HG03469 (cell line): ENCODE results near the gene DPP7.
"Not testable (repeated sequence)": the region's sequence is repeated elsewhere in the genome, so short reads cannot be mapped to it uniquely, and the experiment has no call there.

ENCODE experiments used
- ATAC-seq: cut with Tn5 transposase; IDR thresholded peaks from one replicate; pipeline ENCODE4 v1.9.1; 2021; ENCODE audit warnings: mild to moderate bottlenecking, moderate library complexity, moderate number of reproducible peaks; ENCODE audit not compliant: unreplicated experiment

Gene DPP7

DNA sequence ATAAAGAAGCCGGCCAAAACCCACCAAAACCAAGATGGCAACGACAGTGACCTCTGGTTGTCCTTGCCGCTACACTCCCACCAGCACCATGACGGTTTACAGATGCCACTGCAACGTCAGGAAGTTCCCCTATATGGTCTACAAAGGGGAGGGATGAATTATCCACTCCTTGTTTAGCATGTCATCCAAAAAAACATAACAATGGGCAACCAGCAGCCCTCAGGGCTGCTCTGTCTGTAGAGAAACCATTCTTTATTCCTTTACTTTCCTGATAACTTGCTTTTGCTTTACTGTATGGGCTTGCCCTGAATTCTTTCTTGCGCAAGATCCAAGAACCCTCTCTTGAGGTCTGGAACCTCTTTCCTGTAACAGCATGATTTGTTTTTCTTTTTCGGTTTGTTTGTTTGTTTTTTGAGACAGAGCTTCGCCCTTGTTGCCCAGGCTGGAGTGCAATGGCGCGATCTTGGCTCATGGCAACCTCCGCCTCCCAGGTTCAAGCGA, 39.2 kb downstream of the DPP7 start:
- no peak for ATAC-seq

DNA sequence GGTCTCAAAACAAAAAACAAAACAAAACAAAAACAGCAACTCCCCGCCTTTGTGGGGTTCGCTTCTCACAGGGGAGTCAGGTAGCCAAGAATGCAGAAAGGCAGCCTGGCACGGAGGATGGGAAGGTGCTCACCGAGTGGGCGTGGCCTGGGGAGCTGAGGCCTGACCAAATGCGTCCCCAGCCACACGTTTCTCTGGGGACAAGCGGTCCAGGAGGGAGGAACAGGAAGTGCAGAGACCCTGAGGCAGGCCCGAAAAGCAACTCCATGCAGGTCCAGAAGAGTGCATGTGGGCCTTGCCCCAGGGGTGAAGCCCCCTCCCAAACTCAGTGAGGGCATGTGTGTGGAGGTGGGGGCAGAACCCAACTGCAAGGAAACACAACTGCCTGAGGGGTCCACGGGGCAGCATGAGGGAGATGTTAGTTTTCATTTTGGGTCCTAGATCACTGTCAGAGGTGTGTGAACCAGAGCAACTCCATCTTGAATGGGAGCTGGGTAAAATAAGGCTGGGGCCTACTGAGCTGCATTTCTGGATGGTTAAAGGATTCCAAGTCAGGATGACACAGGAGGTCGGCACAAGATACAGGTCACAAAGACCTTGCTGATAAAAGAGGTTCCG, 39.8 kb downstream of the DPP7 start:
- no peak for ATAC-seq

DNA sequence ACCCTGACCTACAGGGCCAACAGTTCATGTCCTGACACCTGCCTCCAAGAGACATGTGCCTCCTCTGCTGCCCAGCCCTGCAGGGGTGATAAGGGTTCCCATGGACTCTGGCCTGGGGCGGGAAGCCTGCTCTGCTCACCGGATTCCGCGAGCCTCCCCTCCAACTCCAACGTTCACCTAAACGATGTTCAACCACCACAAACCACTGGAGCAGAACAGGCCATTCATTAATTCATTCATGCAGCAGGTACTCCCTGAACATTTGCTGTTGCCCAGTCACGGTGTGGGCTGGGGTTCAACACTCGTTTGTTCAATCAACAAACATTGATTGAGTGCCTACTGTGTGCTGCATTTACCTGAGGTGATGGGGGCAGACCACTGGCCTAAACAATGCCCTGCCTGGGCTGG, 40.5 kb downstream of the DPP7 start:
- ATAC-seq = no peak

DNA sequence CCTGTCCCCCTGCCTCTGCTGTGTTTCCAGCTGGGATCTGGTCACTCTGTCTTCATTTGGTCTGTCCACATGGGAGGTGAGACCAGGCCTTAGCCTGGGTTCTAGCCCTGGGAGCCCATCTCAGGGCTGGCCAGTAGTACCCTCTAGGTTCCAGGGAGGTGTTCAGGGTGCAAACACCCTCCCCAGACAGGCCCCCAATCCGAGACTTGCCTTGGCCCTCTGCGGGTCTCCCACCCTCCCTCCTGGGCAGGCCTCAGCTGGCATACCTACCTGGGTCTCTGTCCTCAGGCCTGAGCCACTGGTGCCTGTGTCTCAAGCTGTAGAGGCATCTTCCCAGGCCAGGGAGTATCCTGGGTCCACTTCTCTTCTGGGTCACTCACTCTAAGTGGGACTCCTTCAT, 43.3 kb downstream of the DPP7 start:
- ATAC-seq = no peak

DNA sequence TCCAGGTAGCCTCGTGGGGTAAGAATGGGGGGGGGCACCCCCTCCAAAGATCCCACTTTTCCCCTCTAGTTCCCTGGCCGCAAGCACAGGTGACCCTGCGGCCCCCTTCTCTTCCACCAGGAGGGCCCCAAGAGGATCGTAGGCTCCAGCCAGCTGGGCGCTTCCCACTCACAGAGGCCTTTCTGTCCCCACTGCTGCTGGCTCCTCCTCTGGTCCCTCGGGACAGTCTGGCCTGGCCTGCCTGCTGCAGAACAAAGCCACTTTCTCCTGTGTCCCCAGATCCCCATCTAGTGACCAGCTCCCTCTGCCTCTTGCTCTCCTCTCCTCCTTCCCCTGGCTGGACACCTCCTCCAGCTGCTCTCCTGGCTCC, 43.6 kb downstream of the DPP7 start:
- no peak for ATAC-seq

DNA sequence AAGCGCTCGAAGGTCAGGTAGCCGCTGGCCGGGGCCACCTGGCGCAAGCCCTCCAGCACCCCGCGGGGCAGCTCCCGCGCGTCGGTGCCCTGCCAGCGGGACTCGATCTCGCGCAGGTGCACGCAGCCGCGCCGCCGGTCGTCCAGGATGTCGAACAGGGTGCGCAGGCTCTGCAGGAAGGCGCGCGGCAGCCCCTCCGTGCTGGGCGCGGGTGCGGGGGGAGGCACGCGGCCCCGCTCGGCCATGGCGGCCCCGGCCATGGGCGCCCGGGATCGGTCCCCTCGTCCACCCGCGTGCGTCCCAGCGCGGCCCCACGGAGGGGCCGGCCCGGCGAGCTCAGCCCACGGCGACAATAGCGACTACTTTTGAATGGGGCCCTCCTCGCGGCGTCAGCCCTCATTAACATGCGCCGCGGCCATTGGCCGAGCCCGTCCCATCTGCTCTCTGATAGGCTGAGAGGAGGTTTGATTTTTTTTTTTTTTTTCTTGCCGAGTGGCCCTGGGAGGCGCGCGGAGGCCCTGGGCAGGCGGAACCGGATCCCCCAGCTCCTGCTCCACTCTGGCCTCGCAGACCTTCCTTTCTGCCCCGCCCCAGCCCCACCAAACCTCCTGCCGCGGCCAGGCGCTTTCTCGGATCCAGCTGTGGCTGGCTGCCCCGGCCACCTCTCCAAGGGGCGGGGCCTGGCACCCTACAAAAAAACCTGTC, 44.2 kb downstream of the DPP7 start, which contains the start of gene SAPCD2:
Gene SAPCD2, minus strand, starts transcription at position 357 of the 705 bp plus-strand sequence. Its CDS starts 97 bp downstream, at position 260.
- no peak for ATAC-seq

DNA sequence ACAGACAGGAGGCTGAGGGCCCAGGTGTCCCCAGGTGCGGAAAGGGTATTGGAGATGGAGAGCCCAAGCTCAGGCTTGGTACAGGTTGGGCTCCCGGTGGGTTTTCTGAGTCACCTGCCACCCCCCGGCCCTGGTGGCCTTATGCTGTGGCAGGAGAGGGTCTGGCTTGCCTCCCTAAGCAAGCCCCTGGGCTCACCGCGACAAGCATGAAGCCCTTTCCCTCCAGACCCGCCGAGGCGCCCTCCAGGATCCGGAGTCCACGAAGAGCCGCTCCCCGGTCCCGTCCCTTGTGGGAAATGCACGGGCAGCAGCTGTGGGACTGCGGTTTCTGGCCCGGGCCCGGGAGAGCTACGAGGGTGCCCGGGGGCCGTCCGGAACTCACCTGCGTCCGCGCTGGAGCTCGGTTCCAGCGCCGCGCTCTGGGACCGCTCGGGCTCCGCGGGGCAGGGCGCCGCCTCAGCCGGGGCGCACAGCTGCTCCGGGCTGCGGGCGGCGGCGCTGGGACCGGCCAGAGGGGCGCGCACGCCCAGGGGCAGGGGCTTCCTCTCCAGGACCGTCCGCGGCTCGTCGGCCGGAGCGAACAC, 44.9 kb downstream of the DPP7 start:
- ATAC-seq = no peak

DNA sequence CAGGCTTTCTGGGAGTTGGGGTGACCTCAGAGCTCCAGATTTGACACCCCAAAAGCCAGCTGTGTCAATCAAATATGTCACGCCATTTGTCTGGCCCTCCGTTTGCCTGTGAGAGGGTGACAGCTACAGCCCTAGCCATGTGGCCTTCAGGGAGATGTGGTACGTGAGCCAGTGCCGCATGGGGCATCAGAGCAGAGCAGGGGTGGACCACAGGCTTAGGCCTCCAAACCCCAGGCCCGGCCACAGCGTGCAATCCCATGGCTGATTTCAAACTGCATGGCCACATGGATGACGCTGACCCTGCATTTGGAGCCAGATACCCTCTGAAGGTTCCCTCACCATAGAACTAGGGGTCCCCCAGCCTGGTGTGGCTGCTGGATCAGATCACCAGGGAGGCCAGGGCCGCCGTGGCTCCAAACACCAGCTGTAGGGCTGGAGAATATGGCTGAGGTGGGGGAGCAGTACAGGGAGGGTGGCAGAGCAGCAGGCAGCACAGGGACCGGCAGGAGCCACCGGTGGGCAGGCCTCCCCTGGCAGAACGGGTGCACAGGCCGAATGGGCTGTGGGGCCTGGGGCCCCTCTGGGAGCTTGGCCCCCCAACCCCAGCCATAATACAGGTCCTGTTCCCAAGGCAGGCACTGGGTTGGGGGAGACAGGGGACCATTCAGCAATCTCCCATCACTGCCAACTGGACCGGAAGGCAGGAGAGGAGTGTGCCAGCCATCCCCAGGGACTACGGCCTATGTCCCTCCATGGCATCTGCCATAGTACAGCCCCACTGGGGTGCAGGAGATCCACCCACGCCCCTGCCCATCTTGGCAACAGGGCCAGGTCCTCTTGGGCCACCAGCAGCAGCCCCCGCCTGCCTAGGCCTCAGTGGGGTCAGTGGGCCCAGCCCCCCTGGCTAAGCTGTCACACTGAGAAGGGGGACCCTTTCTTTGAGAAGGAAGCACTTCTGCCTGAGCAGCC, 45.7 kb downstream of the DPP7 start:
- ATAC-seq = no peak

DNA sequence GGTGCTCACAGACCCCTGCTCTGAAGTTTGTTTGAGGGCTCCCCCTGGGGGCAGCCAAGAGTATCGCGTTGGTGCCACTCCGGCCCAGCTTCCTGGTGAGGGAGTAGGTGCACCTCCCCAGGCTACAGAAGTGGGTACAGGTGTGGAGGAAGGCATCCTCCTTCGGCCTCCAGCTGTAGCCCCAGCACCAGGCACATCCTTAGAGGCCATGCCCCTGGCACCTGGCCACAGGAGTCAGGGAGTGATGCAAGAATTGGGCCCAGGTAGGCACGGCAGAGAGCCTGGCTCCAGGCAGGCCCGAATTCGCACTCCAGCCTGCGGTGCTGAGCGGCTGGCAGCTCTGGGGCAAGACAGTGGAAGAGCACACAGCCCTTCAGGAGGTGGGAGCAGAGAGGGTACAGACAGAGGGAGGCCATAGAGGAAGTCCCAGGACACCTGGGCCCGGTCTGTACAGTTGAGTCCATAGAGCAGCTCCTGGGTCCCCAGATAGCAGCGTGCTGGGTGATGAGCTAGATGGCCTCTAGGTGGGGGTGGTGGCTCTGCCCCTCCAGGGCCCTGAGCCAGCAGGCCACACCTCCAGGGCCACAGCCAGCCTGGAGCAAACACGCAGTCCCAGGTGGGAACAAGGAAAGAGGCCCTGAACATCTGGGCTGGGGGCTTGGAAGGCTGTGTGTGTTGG, 46.5 kb downstream of the DPP7 start:
- ATAC-seq = no peak

DNA sequence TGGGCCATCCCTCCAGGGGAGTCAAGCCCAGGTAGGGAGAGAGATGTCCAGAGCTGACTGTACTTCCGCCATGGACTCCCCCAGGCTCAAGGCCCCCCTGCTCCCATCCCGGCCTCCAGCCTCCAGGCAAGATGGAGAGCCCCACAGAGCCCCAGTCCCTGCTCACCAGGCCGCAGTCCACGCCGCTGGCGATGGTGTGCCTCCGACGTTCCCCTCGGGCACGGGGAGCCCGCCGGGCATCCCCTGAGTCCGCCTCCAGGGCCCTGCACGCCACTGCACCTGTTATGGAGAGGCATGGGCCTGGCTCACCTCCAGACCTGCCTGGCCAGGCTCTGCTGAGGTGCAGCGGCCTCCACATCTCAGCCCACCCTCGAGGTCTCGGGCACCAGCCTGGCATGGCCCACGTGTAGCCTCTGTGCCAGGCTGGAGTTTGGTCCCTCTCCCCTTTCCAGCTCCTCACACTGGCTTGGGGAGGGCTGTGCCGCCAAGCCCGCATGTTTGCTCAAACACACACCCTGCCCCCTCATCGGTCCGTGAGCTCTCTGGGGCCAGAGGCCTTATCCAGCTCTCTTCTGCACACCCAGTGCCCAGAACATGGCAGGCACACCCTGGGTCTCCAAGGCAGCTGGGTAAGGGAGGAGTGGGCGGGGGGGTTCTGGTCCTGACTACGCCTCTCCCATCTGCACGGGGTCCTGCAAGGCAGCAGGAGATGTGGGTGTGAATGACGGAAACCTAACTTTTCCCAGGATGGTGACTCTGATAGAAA, 48.3 kb downstream of the DPP7 start:
- ATAC-seq = no peak

DNA sequence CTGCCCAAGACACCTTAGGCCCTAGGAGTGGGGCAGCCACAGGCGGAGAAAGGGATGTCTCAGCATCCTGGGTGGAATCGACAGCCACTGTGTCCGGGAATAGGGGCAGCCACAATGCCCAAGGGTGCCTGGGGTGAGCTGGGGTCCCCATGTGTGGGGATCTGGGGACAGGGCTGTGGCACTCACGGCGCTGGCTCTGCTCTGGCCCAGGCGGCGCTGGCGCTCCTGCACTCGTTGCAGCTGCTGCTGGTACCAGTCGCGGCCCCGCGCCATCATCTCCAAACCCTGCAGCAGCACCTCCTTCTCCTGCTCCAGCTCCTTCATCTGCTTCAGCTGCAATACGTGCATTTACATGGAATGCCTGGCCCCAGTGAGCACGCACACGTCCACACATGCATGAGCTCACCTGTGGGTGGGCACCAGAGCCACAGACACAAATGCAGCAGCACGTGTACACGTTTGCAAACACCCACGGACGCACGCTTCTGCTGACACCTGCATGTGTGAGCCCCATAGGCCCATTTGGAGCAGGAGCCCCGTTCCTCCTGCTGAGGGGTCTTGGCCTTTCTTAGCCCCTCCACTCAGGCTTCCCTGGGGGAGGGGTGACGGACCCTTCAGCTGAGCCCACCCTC, 49.1 kb downstream of the DPP7 start:
- no peak for ATAC-seq

DNA sequence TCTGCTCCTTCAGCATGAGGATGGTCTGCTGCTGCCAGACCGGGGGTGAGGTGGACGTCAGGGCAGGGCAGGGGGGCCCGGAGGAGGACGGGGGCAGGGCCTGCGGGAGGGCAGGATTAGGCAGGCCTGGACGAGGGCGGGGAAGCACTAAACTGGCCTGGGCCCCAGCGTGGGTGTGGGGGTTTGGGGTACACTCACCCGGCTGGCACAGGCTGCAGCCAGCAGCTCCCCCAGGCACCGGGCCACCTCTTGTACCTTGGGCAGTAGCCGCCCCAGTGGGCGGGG, 49.7 kb downstream of the DPP7 start:
- ATAC-seq = no peak

DNA sequence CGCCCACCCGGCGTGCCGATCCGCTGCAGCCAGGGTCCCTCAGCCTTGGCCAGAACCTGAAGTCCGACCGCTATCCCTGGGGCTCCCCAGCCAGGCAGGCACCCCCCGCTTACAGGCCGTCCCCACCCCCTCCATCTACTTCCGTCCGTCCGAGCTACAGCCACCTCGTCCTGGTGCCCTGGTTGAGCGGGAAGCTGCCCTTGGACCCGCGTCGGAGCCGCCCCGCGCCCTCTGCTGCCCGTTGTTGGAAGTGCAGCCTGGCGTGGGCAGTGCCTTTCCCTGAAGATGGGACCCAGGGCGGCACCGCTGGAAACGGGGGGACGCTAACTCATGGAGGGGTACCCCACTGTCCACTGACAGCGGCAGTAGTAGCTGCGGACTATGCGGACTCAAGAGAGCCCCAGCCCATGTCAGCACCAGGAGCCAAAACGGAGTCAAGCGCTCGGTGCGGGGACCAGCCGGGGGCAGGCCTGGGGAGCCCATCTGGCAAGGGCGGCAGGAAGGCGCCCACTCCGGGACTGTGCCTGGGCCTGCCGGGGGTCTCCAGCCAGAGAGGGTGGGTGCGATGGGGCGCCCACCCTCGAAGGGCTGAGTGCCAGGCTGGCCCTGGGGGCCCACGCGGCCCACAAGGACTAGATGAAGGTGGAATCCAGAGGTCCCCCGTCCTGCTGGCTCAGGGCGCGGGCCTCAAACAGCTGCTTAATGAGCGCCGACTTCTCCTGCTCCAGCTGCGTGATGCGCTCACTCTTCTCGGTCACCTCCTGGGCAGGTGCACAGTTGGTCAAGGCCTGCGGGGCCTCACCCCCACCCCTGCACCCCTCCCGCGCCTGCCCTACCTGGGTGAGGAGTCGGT, 50.3 kb downstream of the DPP7 start:
- no peak for ATAC-seq

DNA sequence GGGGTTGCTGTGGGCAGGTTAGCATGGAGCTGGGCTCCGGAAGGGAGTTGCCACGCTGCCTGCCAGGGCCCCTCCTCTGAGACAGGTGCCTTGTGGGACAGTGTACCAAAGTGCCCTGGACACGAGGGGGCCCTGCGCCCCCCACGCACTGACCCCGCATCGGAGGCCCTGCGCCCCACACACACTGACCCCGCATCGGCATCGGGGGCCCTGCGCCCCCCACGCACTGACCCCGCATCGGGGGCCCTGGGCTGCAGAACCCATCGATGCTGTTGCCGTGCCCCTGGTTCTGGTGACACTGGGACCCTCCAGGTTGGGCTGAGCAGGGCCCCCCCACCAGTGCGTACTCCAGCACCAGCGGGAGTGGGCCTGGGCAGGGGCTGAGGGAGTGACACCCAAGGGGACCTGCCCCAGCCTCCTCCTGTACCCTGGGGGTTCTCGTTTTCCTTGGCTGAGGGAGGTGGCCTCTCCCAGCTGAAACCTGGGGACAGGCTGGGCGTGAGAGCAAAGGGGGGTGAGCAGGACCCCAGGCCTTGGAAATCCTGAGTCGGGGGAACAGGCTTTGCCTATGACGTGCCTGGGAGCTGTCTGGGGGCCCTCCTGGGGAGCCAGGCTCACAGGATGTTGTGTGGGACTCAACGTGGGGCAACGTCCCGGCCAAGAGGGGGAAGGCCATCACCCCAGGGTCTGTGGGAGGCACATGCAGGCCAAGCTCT, 51.1 kb downstream of the DPP7 start:
- ATAC-seq = no peak

DNA sequence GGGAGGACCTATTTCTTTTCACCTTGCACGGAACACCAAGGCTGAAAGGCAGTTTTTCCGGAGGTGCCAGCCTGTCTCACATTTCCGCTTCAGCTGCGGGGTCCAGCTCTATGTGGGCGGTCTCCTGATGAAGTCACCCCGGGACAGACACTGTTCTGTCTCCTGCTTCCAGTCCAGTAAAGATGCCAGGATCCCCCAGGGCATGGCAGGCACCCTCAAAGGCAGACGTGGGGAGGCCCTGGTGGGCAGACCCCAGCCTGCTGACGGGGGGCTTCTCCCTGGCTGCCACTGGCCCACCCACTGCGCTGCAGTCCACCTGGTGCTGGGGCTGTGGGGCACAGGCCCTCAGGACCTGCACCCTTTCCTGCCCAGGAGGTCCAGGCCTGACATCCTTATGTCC, 51.7 kb downstream of the DPP7 start:
- ATAC-seq = not testable (repeated sequence)

DNA sequence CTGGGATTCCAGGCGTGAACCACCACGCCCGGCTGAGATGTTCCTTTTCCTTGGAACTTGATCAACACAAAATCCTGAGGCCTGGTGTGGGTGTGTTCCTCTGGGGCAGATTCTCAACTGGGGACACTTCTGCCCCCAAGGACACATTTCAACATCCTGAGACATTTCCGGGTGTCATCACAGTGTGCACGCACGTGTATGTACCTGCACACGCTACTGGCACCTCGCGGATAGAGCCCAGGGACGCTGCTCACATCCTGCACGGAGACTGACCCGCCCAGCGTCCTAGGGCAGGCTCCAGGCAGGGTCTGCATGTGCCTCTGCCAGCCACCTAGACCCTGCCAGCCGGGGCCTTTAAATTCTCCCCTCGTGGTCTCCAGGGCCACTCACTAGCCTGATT, 52.1 kb downstream of the DPP7 start:
- no peak for ATAC-seq
